IMR-90 (cell line): ENCODE data around the gene FOXO3.

Experiments used
- BHLHE40 ChIP-seq: fragments of 150-350 bp; IDR thresholded peaks from 2 replicates; pipeline ENCODE4 v1.6.1; 2016; ENCODE audit warnings: mild to moderate bottlenecking, low read depth, low read length
- CEBPB ChIP-seq: IDR thresholded peaks from 2 replicates; pipeline ENCODE4 v1.6.1; 2012; ENCODE audit warnings: low read depth, low read length, improper control_type of control experiment
- CHD1 ChIP-seq: IDR thresholded peaks from 2 replicates; pipeline ENCODE4 v1.6.1; 2012; ENCODE audit warnings: low read depth, low read length, improper control_type of control experiment
- CTCF ChIP-seq: conservative IDR thresholded peaks from 2 replicates; pipeline ENCODE4 v1.5.1; 2012; ENCODE audit warnings: mild to moderate bottlenecking, low read depth, low read length, improper control_type of control experiment
- ELK1 ChIP-seq: fragments of 150-350 bp; IDR thresholded peaks from 2 replicates; pipeline ENCODE4 v1.6.1; 2016; ENCODE audit warnings: low read depth, mild to moderate bottlenecking, low read length, moderate library complexity, borderline replicate concordance
- FOS ChIP-seq: fragments of 150-350 bp; IDR thresholded peaks from 2 replicates; pipeline ENCODE4 v1.6.1; 2016; ENCODE audit warnings: low read depth, low read length
- MAZ ChIP-seq: IDR thresholded peaks from 2 replicates; pipeline ENCODE4 v1.6.1; 2012; ENCODE audit warnings: low read depth, mild to moderate bottlenecking, low read length, improper control_type of control experiment, moderate library complexity, borderline replicate concordance
- MXI1 ChIP-seq: IDR thresholded peaks from 2 replicates; pipeline ENCODE4 v1.6.1; 2012; ENCODE audit warnings: low read depth, mild to moderate bottlenecking, low read length, moderate library complexity, borderline replicate concordance
- POLR2A ChIP-seq: IDR thresholded peaks from 2 replicates; pipeline ENCODE4 v1.6.1; 2012; ENCODE audit warnings: mild to moderate bottlenecking, low read depth, low read length
- RAD21 ChIP-seq: IDR thresholded peaks from 2 replicates; pipeline ENCODE4 v1.6.1; 2012; ENCODE audit warnings: low read length, improper control_type of control experiment
- RCOR1 ChIP-seq: IDR thresholded peaks from 2 replicates; pipeline ENCODE4 v1.6.1; 2012; ENCODE audit warnings: mild to moderate bottlenecking, low read length, improper control_type of control experiment; ENCODE audit not compliant: insufficient replicate concordance
- RFX5 ChIP-seq: IDR thresholded peaks from 2 replicates; pipeline ENCODE4 v1.8.0; 2012; ENCODE audit warnings: low read depth, mild to moderate bottlenecking, low read length, moderate library complexity
- SMC3 ChIP-seq: fragments of 150-350 bp; IDR thresholded peaks from 2 replicates; pipeline ENCODE4 v1.6.1; 2016; ENCODE audit warnings: low read depth, mild to moderate bottlenecking, antibody characterized with exemption, low read length, moderate library complexity
- USF2 ChIP-seq: fragments of 150-350 bp; IDR thresholded peaks from 2 replicates; pipeline ENCODE4 v1.6.1; 2017; ENCODE audit warnings: mild to moderate bottlenecking, antibody characterized with exemption, low read length, low read depth

GRCh38 chr6:108699290-108700041, 138.7 kb downstream of the FOXO3 start:
- TF ChIP-seq SMC3: no peak
- no peak for TF ChIP-seq CTCF
- TF ChIP-seq POLR2A: no peak
- TF ChIP-seq RCOR1: no peak
- TF ChIP-seq RAD21: no peak
- TF ChIP-seq FOS: no peak
- TF ChIP-seq MXI1: no peak
- TF ChIP-seq ELK1: no peak
- no peak for TF ChIP-seq CEBPB
- no peak for TF ChIP-seq RFX5
- no peak for TF ChIP-seq MAZ
- no peak for TF ChIP-seq USF2
- no peak for TF ChIP-seq BHLHE40
- TF ChIP-seq CHD1: no peak
